ENCODE results near the gene DNAH8.

Gene DNAH8

DNA sequence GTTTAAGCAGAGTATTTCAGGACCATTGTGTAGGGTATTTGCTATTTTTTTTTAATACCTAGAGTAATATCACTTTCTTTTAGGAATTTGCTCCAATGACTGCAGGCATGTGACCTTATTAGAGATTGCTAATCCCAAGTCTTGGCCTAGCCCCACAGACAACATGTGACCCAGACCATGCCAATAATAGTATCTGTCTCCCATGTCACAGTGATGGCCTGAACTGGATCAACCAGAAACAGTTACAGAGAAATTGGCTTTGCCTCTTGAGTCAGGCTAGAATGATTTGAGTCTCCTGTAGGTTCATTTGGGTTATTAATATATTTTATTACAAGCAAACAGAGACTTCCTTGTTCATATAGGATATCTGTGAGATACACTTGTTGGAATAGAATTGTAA, 116.8 kb downstream of the DNAH8 start:
- in situ Hi-C loops (cut with MboI; ENCODE audit: low sequenced_read_pairs) = no loop called here

DNA sequence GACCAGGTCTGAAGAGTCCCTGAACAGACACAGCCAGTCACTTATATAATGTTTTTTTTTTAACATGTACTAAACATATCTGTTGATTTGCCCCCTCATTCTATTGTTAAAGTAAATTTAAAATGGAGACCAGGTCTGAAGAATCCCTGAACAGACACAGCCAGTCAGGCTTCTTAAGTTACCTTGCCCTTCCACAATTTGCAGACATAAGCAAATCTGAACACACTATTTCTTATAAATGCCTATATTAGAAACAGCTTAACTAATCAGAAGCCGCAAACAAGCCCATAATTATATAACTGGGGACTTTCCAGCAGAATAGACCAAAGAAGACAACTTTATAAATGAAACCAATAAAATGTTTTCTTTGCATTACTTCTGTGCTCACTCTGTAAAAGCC, 118.2 kb downstream of the DNAH8 start:
- in situ Hi-C loops (cut with MboI; ENCODE audit: low sequenced_read_pairs) = no loop called here

DNA sequence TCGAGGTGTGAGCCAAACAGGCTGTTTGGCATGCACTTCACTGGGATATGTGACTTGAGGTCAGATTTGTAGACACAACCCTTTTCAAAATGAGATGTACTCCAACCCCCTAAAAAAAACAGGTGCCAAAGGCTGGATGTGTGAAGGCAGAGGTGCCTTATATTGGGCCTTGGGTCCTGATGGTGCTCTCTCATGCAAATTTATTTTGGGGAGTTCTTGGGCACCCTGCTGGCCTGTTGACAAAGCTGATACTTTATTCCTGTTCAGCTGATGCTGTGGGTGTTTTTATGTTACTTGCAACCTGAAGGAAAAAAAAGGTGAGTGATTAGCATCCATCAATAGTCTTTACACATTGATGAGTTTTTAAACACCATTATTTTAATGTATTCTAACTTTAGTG, 121.5 kb downstream of the DNAH8 start:
- in situ Hi-C loops (cut with MboI; ENCODE audit: low sequenced_read_pairs) = no loop called here

DNA sequence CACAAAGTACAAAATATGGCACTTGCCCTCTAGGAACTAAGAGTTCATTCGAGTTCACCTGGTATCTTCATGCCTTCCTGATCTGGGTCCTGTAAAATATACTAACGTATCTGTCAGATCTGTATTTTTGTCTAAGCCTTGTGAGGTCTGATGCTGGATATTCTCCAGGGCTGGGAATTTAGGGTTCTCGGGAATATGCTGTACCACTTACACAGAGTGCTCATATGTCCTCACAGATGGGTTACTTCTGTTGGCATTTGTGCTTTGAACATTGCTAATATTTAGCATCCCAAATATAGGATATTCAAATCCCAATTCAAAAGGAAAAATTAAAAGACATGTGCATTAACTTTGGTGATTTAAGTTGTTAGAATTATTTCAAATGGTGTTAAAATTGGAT, 122.0 kb downstream of the DNAH8 start:
- in situ Hi-C loops (cut with MboI; ENCODE audit: low sequenced_read_pairs) = no loop called here

DNA sequence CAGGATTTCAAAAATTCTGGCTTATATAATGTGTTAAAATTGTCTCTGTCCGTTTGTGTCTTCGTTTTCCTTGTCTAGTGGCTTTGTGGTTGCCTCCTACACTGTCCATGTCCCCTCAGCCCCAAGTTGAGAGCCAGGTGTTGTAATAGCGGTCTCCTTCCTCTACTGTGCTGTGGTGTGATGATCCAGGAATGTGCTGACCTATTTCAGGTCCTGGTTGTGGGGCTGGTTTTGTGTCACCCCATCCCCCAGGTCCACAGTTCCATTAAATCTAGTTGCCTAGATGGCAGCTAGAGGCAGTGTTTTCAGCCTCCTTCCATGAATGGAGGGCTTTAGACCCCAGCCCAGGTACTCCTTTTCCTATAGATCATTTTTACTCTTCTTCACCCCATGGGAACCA, 128.7 kb downstream of the DNAH8 start:
- in situ Hi-C loops (cut with MboI; ENCODE audit: low sequenced_read_pairs) = no loop called here

DNA sequence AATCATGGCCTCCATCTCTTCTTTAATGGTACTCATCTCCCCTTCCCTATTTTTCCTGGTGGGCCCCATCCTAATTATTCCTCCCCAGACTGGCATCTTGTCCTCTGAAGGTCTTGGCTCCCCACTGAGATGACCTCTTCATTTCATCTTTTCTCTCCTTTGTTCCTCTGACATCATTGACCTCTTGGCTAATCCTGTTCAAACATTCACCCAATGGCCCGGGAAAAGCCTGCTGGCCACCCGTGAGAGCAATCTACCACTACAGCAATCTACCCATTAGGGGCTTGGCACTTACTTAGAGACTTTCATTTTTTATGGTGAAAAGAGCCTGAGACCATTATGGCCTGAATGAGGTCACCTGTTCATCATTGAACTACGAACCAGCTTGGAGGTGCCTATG, 130.8 kb downstream of the DNAH8 start:
- in situ Hi-C loops (cut with MboI; ENCODE audit: low sequenced_read_pairs) = no loop called here

DNA sequence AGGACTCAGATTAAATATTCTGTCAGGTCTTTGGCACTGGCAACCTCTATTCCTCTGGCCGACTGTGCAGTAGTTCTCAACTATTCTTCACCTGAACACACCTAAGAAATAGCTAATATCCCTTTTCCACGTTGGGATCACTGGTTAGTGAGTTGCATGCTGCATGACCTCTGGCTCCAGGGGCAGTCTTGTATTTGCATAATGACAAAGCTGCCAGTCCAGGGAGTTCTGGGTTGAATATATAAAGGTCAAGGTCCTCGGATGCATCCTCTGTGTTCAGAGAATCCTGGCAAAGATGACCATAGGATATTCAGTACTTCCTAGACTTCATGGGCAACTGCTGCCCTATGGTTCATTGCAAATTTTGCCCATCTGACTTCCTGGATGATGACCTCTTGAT, 131.2 kb downstream of the DNAH8 start:
- in situ Hi-C loops (cut with MboI; ENCODE audit: low sequenced_read_pairs) = no loop called here

DNA sequence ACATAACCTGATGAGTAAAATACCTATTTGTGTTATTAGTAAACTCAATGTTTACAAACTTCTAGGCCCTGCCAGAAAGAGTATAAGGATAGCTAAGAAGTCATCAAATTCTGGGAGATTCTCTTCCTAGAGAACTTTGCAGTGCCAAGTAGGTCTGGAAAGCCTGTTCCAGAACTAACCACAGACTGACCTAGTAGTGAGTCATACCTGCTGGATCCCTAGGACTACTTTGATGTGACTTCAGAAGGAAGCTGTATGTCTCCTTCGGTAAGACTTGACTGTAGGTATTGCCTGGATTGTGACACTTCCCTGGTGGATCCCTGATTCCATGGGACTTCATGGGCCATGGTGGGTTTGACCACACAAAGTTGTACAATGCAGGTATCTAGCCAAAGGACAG, 131.7 kb downstream of the DNAH8 start:
- in situ Hi-C loops (cut with MboI; ENCODE audit: low sequenced_read_pairs) = no loop called here

DNA sequence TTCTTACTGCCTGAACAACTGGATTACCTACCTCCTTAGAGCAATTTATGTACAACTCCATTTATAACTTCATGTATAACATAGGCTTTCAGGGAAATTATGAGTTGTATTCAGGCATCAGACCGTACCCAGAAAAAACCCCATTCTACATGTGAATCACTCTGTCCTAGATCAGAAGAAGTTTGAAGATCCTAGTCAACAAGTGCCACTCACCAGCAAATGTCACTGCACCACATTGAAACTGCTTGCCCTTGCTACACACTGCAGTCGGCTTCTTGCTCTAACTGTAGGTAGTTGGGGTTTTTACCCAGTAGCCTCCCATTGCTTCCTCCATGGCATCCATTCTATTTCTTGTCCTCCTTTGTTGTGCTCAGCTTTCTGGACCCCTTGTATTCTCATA, 132.4 kb downstream of the DNAH8 start:
- in situ Hi-C loops (cut with MboI; ENCODE audit: low sequenced_read_pairs) = no loop called here

DNA sequence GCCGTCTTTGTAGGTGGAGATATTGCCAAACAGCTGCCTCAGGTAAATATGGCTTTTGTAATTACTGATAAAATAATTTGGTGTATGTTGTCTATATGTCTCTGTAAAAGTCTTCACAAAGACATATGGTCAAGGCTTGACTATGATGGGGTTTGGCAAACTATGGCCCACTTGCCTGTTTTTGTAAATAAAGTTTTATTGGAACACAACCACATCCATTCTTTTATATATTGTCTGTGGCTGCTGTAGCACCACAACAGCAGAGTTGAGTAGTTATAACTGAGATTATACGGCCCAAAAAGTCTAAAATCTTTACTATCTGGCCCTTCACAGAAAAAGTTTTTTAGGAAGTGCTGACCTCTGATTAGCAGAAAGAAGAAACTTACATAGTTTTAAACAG, 133.6 kb downstream of the DNAH8 start:
- in situ Hi-C loops (cut with MboI; ENCODE audit: low sequenced_read_pairs) = no loop called here

DNA sequence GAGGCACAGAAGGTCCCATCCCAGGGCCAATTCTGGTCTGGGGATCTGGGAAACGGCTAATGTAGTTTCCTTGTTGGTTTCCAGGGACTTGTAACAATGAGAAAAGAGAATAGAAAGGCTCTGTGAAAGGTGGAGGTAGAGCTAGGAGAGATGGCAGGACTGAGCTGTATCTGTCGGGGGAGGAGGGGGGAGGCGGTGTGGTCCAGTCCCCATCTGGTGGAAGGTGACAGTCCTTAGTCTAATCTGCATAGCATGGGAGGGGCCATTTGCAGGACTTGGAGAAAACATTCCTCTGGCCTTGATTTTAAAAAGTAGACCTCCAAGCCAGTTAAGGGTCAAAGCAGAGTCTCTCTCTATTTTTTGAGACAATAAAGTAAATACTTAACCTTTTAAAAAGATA, 137.1 kb downstream of the DNAH8 start:
- in situ Hi-C loops (cut with MboI; ENCODE audit: low sequenced_read_pairs) = no loop called here

DNA sequence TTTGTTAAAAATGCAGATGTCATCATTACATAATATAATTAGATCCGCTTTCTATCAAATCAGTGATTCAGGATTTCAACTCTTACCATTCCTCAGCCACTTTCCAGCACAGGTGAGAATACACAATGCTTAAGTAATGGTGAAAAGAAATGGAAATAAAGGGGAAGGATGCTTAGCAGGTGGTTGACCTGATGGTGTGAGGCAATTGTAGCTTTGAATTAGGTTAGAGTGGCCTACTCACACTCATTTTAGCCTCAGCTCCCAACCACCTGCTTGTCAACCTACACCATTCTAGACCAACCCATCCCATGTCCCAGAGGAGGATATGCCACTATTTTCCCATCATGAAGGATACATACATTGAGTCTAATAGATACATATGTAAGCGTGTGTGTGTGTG, 138.1 kb downstream of the DNAH8 start:
- in situ Hi-C loops (cut with MboI; ENCODE audit: low sequenced_read_pairs) = no loop called here

DNA sequence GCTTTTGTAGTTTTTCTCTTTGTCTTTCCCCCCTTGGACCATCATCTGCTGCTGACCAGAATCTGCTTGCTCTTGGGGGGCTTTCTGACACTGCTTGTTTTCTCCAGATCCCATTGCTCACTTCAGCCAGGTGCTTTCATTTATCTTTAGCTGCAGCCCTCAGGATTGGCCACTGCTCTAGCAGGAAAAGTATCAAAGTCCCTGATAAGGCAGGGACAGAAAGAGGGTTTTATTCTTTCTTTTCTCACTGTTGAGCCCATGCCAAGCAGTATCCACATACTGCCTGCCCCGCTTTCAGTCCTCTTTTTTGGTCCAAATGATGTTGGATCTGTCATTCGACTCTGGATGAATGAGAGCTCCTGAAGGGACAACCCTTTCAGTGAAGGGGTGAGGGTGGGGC, 141.4 kb downstream of the DNAH8 start:
- in situ Hi-C loops (cut with MboI; ENCODE audit: low sequenced_read_pairs) = no loop called here

DNA sequence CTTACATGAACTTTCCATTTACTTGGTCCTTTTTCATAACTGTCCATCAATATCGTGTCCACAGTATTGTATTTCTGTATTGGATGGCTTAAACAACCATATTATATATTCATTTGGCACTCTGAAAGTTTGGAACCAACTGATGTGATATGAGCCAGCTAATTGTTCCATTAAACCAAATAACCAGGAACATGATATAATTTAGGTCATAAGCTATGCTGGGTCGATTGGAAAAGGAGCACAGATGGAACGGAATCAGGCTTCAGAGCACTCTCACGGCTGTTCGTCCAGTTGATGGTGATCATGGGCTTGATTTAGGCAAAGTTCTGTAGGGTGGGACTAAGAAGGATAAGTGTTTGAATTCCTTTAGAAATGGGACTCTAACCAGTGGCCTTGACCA, 142.7 kb downstream of the DNAH8 start:
- in situ Hi-C loops (cut with MboI; ENCODE audit: low sequenced_read_pairs) = no loop called here

DNA sequence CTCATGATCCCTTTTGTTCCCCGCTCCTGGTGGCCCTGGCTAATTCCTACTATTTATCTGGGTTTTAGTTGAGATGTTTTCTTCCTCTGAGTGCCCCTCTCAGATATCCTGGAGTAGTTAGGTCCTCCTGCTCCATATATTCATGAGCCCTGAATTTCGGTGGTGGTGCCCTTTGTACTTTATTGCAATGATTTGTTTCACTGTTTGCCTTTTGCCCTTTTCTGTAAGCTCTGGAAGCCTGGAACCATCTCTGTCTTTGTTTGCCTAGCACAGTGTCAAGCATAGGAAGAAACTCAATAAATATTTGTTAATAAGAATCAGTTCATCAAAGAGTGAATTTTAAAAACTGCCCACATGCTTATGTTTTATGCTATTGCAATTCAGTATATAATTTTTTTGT, 144.9 kb downstream of the DNAH8 start:
- in situ Hi-C loops (cut with MboI; ENCODE audit: low sequenced_read_pairs) = no loop called here

DNA sequence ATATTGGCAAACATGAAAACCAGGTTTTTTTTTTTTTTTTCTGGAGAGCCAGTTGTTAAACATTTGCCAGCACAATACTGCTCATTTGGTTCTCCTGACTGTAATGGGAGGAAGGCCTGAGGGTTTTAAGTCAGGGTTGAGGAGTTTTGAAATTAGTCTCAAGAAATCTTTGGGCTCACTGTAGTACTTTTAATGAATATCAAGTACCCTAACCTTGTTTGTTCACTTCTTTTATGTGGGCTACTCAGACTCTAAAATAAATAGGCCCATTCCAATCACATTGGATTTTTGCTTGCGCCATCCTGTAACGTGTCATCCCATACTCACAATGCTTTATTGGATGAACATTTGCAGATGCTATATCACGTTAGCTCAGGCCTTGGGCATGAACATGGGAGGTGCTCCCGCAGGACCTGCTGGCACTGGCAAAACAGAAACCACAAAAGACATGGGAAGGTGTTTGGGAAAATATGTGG, 146.9 kb downstream of the DNAH8 start:
- in situ Hi-C loops (cut with MboI; ENCODE audit: low sequenced_read_pairs) = no loop called here

DNA sequence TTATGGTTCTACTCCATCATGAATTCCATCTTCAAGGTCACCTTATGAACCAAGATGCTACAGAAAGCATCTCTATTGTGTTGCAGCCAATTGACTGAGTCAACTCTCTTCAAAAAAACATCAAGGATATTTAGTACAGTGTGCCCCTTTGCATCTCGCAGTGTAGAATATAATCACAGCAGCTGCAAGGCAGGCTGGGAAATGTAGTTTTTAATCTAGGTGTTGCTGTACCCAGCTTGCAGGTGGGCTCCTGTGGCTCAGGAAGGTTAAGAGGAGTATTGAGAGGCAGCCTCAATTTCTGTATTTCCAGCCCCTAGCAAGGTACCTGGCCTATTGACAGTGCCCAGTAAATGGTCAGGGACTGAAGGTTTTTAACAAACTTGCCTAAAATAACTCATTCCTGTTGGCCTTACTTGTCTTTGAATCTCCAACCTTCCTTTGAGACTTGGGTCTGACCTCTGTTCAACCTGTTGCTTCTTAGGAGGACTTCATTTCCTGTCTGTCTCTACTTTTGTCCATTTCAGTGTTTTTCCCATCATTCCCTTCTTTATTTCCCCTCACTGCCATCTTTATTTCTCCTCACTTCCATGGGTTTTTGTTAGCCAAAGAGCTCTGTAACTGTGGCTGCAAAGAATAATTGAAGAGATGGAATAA, 150.5 kb downstream of the DNAH8 start:
- in situ Hi-C loops (cut with MboI; ENCODE audit: low sequenced_read_pairs) = no loop called here

DNA sequence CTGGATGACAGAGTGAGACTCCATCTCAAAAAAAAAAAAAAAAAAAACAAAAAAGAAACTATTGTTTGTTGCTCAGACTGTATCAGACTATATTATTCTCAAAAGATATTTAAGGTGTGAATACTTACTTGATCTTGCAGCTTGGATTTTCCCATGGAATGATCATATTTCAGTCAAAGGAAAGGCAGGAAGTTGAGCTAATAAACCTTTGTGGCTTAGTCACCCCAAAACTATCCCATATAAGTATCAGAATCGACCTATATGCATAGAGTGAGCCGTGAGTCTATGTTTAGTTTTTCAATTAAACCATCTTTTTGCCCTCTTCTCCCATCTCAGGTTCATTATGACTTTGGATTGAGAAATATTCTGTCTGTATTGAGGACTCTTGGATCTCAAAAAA, 152.6 kb downstream of the DNAH8 start:
- in situ Hi-C loops (cut with MboI; ENCODE audit: low sequenced_read_pairs) = no loop called here

DNA sequence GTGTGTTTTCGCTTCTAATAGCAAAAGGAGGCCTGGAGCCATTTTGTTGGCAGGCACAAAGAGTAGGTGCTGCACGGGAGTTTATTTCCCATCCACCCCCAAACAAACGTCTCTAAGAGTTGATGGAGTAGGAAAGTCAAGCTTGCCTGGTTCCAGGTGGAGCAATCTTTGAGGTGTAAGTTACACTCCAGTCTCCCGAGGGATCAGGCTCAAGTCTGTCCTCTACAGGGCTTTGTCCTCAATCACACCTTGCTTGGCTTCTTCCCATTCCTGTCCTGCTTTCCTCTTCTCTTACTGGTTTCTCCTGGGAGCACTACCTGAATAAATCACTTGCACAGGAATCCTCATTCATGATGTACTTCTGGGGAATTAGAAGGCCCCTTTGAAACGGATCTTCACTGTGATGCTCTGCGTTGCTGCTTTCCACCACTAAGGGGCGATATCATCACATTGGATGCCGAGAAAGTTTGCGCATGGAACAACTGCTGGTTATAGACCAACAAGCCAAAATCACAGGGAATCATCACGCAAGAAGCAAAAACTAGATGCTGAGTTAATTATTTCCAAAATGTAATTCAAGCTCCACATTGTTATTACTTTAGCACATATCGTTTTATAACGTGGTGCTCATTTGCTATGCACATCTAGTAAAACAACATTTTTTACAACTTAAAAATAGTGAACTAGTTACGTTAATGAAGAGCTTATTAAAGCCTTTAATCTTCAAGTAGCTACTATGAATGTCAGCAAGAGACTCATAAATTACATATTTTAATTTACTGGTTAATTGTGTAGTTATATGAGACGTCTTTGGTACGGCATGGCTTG, 156.8 kb downstream of the DNAH8 start:
- in situ Hi-C loops (cut with MboI; ENCODE audit: low sequenced_read_pairs) = loop anchor here (10.0 kb wide), 1 partner anchor 433 kb away; no protein-coding TSS in a partner anchor

DNA sequence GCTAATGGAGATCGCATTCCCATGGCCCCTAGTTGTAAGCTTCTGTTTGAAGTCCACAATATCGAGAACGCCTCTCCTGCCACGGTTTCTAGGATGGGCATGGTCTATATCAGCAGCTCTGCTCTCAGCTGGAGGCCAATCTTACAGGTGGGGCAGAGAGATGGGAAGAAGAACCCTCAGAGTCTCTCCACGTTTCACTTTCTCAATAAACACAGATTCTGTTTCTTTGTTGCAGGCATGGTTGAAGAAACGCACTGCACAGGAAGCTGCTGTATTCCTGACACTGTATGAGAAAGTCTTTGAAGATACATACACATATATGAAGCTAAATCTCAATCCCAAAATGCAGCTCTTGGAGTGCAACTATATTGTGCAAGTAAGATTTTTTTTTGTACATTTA, 157.9 kb downstream of the DNAH8 start:
- in situ Hi-C loops (cut with MboI; ENCODE audit: low sequenced_read_pairs) = loop anchor here (10.0 kb wide), 1 partner anchor 432 kb away; no protein-coding TSS in a partner anchor

DNA sequence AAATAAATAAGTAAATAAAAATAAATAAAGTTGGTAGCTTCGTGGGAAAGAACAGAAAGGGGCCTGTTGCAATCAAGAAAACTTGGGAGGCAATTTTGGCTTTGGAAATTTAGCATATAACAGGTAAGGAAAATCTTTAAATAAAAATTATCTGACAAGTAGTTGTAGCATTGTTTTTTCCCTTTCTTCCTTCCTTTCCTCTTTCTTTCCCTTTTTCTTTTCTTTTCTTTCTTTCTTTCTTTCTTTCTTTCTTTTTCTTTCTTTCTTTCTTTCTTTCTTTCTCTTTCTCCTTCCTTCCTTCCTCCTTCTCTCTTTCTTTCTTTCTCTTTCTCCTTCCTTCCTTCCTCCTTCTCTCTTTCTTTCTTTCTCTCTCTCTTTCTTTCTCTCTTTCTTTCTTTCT, 158.7 kb downstream of the DNAH8 start:
- in situ Hi-C loops (cut with MboI; ENCODE audit: low sequenced_read_pairs) = loop anchor here (10.0 kb wide), 1 partner anchor 431 kb away; no protein-coding TSS in a partner anchor

DNA sequence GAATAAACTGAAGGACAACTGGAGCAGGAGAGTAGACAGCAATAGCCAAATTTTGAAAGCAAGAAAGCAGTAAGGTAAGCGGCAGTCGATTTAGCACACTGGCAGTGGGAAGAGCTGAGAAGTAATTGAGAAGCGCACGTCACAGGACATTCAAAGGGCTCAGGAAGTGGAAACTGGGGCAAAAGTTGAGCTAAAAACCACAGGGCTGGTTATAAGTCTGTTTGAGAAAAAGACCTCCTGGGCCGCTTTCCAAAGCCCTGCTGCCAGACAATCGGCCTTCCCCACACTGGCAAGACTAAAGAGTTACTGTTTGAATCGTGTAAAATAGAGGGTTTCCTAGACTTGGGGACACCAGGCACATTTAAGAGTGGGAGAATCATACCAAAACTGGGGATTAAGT, 161.4 kb downstream of the DNAH8 start:
- in situ Hi-C loops (cut with MboI; ENCODE audit: low sequenced_read_pairs) = loop anchor here (10.0 kb wide), 1 partner anchor 428 kb away; no protein-coding TSS in a partner anchor
